GM04504 (cell line): ENCODE data around the gene PPM1H.

Source experiments
- DNase-seq: peaks from one replicate; pipeline ENCODE4 v3.0.0-alpha.2; 2012; ENCODE audit warnings: low read depth

The PPM1H gene

DNA sequence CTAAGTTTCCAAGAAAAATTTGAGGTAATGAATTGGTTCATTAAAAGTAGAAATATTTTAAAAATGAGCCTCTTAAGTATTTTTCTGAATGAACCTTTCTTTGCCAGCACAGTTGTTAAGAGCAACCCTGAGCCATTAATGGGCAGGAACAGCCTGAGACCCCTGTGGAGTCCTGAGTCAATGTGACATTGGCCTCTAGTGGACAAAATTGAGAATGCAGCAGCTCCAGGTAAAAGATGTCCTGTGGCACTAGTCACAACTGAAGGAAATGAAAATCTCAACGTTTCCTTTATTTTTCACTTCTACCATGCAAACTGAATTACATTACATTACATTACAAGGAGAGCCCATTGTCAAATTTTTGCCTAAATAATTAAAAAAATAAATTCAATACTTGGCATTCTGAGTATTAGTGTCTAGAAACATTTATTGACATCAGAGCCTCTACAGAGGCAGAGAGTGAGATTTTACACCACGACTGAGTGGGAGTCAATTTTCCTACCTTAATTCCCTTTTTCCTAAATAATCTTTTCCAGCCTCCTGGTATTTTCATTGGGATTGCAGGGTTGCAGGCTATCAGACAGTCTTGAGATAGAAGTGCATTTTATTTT, 135.7 kb downstream of the PPM1H start:
- peak; percentile 37 for DNase-seq

DNA sequence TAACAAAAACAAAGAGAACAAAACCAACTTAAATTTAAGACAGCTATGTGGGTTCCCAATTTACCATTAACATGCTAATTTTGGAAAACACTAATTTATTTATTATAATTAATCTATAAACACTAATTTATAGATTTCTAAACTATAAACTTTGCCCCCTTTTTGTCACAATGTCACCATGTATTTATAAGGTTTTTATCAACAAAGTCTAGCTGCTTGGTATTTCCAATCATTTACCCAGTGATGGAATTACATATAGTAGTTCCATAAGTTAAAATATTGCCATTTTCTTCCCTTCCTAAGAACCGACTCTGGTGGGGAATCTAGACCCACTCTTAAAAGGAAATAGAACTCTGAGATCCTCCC, 140.7 kb downstream of the PPM1H start:
- no peak for DNase-seq

DNA sequence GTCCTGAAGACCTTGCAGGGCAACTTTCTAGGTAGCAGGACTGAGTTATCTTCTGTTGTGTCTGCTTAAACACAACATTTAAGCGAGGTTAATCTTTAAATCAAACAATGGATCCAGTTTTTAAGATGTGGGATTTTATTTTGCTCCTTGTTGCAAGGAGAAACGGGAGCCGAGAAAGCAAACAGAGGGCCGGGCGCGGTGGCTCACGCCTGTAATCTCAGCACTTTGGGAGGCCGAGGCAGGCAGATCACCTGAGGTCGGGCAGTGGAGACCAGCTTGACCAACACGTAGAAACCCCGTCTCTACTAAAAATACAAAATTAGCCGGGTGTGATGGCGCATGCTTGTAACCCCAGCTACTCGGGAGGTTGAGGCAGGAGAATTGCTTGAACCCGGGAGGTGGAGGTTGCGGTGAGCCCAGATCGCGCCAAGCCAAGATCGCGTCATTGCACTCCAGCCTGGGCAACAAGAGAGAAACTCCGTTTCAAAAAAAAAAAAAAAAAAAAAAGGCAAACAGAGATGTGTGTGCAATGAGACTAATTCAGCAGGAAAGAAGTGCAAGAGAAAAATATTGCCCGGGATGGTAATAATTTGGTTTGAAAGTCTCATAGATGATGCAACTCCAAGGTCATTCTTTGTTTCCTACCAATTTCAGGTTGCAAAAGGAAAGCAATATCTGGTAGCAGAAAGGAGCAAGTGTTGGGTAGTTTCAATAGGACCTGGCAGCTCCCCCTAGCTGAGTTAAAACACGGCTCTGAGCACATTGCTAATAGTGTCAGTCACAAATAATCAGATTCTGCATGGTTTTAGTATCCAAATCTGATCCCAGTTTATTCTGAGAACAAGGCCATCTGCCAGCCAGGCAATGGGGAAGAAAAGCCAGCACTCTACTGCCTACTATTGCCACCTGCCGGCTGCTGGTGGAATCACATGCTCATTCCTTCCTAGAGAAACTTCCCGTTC, 141.4 kb downstream of the PPM1H start:
- DNase-seq = peak; percentile 94

DNA sequence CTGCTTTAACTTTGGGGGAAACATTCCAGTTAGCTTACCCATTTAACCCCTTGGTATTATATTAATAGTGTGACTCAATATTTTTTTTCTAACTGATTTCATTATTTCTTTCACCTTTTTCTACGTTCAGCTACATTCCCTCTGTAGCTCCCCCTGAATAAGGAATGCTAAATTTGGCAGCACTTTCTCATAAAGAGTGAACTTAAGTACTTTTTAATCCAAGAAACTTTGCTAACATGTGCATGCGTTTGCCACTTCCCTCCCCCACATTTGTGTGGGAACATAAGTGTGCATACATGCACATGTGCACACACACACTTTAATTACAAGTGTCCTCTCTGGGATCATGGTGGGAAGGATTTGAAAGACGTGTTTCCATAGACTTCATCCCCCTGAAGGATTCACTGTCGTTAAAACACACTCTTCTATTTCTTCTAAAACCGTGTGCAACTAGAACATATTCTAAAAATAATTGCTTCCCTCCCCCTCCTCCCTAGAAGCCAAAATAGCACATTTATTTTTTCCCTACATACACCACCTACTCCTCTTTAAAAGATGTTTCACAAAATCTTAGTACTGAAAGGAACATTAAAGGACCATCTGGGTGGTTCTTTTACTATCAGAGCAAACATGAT, 142.6 kb downstream of the PPM1H start:
- DNase-seq = no peak

DNA sequence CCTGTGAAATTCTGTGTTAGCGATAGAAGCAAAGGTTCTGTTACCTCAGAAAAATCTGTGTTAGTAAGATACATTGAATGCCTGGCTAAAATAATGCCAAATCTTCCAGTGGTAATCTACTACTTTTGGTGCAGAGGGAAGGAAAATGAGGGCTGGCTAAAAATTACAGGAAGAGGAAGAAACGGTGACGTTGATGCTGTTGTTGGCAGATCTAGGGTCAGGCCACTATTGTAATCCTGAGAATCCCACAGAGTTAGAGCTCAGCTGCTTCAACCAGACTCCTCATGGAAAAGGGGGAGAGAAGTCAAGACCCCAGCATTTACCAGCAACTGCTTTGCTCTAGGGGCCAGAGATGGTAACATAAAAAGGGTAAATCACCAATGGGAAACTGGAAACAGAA, 145.1 kb downstream of the PPM1H start:
- DNase-seq = no peak

DNA sequence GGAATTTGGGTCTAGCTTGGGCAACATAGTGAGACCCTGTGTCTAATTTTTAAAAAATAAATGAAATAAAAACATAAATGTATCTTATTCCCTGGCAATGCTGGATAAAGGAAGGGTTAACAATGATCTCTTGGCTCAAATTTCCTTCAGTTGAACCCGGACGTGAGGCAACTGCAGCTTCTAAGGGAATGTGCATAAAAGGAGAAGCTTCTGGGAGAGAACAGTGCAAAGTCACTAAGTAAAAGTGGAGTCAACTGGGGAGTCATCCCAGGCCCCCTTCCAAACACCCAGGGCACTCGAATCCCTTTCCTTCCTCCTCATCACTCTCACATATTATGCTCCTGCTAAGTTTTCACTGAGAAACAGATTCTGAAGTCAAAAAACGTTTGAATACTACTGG, 147.3 kb downstream of the PPM1H start:
- no peak for DNase-seq

DNA sequence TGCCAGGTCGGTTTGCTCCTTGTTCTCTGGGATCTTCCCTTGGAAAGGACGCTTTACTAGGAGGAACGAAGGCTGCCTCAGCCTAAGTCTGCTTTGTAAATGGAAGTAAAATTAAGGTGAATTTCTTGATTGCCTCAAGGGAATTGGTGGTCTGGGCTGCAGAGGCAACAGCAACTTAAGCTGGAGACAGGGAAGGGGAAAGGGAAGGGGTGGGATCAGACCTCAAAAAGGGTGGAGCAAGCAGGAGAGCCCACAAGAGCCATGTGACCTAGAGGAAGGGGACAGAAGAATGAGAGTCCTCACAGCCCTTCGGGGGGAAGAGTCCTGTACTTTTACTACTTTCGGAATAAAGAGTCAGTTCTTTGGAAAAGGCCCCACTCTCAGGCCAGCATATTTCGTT, 147.9 kb downstream of the PPM1H start:
- DNase-seq = no peak

DNA sequence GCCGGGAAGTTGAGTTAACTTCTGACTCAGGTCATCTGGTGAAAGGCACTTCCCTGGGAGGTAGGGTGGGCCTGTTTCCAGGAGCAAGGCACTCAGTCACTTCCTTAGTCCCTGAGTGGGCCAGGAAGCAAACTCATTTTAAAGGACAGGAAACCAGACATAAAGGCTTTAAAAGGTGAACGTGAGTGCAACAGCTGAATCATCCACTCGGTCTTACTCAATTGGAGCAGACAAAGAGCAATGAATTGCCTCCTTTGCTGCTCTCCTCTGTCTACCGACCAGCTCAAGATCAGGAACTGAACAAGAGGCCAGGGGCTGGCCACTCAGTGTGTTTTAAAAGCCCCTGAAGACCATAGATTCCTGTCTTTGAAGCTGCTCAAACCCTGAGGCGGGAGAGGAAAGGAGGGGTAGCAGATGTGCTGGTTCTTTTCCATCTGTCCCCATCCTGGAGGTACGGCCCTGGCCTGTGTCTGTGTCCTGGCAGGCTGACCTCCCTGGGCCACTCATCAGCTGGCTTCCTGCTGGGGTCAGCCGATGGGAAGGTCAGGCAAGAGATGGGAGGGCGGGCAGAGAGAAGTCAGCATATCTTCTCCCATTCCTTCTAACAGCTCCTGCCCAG, 148.9 kb downstream of the PPM1H start:
- peak; percentile 93 for DNase-seq

DNA sequence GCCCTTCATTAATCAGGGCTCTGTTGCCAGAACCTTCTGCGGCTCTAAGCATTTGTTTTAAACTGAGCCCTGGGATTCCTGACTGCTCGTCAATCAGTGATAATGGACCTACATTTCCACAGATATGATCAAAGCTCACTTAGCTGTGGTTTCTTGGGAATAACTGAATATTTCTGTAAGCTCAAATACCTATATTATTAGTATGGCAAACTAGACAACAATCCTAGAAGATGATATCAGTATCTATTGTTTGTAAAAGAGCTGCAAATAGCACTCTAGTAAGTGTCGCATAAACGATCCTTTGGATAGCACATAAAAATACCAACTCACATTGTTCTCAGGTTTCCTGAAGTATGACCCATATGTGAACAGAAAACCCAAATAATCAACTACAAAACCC, 150.4 kb downstream of the PPM1H start:
- no peak for DNase-seq

DNA sequence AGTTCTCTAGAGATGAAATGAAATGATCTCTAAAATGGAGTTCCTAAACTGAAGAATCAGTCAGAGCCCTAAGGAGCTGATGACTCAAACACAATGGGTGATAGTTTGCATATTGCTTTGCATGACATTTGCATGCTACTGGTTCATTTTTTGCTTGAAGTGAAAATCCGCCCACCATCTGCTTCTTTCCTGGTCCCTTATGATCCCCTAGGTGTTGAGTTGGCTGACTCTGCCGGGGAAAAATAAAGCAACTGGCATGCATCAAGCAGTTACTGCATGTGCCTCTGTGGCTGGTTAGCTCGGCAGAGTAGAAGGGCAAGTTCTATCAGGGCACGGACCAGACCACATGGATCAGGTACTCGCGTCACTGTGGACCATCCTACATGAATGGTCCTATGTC, 151.1 kb downstream of the PPM1H start:
- no peak for DNase-seq

DNA sequence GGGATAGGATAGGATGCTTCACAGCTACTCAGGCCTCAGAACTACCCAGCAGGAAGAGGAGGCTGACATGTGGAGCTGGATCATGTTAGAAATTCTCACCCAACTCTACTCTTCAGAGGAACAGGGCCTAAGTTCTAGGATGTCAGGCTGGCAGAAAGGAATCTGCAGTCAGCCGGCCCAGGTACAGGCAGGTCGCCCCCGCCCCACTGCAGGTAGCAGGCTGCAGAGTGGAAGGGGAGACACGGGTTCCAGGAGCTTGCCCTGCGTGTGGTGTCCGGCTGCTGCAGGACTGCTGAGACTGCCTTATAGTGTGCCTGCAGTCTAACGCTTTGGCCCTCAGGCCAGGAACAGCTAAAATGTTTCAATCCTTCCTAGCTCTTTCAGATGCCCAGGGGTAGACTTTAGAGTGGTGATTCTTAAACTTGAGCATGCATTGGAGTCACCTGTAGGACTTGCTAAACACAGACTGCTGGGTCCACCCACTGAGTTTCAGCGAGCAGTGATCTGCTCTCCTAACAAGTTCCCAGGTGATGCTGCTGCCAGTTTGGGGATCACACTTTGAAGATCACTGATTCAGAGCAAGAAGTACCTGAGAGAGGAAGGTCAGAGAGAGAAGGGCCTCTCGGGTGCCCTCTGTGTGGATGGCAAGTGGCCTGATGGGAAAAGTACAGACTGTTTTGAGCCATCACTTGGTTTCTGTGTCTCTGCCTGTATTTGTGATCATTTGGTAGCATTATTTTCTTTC, 153.6 kb downstream of the PPM1H start:
- DNase-seq = no peak

DNA sequence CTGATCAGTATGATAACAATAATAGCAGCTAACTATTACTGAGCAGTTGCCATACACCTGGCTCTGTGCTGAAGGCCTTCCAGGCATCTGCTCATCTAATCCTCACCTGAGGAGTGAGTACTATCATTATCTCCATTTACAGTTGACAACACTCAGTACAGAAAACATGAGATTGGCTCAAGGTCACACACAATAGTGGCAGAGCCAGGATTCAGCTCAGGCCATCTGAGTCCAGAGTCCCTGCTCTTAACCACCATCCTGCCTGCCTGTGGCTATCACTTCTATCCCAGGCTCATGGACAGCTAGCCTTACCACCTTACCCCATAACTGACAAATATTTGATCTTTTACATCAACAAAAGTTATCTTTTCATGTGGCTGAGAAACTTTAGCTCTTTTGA, 155.5 kb downstream of the PPM1H start:
- no peak for DNase-seq

DNA sequence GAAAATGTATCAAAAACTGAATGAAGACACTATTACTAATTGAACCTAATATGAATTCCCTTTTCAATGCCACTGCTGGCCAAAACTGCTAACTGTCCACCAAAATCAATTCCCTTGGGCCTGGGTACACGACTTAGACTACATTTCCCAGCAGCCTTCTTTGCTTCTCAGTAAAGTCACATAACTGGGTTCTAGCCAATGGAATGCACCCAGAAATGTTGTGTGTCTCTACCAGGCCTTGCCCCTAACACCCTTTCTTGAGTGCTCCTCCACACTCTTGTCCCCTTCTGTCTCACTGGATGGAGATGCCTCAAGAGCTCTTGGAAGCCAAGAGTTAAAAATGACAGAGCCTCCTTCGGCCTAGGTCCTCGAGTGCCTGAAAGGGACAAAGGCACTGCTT, 156.8 kb downstream of the PPM1H start:
- DNase-seq = no peak

DNA sequence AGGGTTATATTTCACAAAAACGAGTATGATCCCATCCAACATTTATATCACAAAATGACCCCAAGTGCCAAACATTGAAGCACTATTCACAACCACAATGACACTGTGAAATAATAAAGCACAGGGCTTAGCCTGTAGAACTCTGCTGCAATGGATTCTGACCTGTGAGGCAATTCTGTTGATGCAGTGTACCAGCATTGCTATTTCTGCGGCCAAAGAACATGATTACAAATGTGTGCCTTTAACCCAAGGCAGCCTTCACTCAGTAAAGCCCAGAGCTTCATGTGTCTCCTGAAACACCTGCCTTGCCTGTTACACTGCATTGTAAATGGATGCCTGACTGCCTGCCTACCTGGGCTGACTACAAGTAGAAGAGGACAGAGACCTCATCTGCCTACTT, 158.0 kb downstream of the PPM1H start:
- no peak for DNase-seq

DNA sequence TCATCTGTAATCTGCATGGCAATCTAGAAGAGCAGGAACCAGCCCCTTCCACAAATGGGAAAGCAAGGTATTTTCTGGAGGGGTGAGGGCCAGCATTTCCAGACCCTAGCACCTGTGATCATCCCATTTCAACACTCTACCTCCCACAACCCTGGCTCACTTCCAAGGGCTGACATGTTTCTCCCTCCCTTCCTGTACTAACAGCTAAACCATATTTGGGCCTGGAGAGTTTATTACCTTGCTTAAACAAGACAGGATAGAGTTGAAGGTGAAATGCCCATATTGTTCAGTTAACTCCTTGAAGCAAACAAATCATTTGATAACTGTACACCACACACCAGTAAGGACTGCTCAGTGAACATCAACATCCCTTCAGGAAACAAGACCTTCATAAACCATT, 158.4 kb downstream of the PPM1H start:
- no peak for DNase-seq

DNA sequence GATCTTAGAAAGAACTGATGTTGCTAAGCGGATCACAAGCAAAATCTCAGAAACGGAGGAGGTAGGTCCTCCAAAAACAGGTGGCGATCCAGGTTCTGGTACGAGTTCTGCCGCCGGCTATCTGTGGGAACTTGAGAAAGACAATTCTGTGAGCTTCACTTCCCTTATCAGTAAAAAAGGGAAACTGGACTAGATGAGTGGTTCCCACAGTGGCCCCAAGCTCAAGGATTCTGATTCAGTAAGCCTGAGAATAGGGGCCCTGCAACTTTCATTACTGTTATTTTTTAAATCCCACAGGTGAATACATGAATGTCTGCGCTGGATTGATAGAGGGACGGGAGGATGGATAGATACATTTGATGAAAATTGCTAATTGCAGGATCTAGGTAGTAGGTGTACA, 160.2 kb downstream of the PPM1H start:
- no peak for DNase-seq

DNA sequence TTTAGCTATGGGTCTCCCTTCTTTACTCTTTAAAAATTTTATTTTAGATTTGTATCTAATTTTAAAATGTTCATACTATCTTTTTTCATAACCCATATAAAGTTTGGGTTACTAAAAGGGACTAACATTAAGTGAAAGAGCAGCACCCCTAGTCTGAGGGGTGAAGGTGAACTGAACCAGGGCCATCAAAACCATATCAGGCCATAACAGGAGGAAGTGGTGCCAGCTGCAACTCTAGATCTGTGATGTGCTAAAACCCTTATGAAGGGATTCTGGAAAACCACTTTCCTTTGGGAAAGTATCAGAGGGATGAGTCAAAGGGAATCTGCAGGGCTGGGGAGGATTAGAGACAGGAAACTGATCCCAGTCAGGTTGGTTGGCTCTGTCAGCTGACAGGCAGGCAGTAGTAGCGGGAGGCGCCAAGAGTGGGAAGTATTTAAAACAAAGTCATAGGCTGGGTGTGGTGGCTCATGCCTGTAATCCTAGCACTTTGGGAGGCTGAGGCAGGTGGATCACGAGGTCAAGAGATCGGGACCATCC, 162.5 kb downstream of the PPM1H start:
- no peak for DNase-seq

DNA sequence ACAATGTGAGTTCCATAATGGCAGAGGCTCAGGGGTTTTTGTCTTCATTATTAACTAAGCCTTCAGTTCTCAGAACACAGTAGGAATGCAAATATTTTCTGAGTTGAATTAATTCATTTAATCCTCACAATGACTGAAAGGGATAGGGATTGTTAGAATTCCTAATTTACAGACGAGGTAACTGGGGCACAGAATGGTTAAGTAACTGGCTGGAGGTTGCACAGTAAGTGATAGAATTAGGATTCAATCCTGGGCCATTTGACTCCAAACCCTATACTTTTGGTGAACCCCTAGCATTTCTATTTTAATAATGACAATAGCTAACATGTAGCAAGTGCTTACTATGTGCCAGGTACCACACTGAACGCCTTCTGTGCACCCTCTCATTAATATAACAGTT, 163.1 kb downstream of the PPM1H start:
- no peak for DNase-seq

DNA sequence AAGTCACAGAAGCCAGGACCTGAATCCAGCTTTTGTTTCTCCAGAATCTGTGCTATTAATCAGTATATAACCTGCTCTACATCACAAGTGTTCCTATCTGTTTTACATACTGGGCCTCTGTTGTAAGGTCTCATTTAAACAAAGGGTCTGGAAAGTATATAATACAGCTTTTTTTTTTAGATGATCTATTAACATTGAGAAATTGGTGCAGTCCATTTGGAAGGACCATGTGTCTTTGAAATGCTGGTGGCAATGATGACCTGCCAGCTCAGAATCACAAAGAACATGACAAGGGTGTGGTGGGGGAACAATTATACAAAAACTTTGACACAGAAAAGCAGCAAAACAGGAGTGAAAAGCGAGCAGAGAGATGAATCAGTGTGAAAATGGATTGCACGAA, 164.6 kb downstream of the PPM1H start:
- DNase-seq = no peak

DNA sequence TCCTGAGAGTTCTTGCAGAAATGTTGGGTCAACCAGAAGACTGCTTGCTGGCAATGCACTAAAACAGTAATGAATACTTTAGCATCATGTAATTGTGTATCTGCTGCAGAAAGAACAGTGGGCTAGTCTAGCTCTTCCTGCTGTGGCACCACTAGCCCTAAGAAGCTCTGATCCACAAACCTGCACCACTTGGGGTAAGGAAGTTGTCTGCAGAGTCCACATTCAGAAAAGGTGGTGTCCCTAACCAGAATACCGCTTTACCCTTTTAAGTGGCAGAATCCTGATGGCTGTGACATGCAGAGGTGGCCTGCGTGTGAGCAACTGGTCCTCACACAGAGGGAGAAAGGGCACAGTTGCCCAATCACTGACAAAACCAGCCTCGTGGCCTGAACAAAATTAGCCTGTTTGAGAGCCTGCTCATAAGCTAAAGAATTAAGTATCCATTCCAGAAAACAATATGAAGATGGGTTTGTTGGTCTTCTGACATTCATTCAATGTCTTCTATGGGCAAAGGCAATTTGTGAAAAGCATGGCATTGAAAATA, 165.8 kb downstream of the PPM1H start:
- DNase-seq = no peak

DNA sequence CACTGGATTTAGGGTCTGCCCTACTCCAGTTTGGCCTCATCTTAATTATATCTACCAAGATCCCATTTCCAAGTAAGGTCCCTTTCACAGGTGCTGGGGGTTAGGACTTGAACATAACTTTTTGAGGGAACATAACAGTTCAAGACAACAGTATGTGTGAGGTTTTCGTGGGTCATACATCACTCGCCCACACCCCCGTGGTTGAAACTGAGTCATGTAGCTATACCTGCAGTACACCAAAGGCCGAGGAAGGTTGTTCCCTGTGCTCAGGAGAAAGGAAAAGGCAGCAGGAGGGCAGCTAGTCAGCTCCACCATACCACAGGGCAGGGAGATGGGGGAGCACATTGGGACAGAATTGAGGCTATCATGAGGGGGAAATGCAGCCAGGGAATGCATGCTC, 167.0 kb downstream of the PPM1H start:
- DNase-seq = no peak

DNA sequence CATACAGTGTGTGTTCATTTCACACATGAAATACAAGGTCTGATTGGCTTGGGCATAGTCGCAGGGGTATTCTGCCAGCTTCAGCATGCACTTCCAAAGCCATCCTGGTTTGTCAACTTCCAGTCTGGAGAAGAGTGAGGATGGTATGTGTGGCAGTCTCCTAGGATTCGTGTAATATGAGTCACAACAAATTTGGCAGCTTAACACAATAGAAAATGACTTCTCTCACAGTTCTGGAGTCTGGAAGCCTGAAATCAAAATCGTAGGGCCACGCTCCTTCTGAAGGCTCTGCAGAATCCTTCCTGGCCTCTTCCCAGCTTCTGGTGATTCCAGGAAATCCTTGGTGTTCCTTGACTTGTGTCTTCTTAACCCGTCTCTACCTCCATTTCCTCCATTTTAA, 167.5 kb downstream of the PPM1H start:
- DNase-seq = peak; percentile 46
